ENCODE results near the gene SH3RF3.

SH3RF3 gene

DNA sequence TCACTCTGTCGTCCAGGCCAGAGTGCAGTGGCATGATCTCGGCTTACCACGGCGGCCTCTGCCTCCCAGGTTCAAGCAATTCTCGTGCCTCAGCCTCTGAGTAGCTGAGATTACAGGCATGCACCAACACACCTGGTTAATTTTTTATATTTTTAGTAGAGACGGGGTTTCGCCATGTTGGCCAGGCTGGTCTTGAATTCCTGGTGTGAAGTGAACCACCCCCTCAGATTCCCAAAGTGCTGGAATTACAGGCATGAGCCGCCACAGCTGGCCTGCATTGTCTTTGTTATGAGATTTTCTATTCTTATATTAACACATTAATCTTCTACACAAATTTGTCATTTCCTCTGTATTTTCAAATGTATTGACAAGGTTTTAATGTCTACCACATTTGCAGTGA, 409.5 kb downstream of the SH3RF3 start:
- DNase-seq: no peak

DNA sequence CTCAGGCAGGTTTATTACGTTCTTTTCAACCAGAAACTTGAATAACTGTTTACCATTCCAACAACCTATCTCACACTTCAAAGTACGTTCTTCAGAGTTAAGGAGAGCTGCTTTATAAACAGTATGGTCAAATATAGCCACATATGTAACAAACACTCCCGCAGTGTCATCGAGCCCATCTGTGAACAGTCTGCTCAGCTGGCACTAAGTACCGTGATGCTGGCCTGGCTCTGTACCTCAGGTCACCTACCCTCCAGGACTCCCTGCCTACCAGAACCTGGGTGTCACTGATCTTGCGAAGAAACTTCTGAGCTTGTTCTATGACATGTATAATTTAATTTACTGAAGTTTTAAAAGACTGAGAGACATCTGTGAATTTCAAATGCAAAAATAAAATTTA, 413.4 kb downstream of the SH3RF3 start:
- DNase-seq: no peak

DNA sequence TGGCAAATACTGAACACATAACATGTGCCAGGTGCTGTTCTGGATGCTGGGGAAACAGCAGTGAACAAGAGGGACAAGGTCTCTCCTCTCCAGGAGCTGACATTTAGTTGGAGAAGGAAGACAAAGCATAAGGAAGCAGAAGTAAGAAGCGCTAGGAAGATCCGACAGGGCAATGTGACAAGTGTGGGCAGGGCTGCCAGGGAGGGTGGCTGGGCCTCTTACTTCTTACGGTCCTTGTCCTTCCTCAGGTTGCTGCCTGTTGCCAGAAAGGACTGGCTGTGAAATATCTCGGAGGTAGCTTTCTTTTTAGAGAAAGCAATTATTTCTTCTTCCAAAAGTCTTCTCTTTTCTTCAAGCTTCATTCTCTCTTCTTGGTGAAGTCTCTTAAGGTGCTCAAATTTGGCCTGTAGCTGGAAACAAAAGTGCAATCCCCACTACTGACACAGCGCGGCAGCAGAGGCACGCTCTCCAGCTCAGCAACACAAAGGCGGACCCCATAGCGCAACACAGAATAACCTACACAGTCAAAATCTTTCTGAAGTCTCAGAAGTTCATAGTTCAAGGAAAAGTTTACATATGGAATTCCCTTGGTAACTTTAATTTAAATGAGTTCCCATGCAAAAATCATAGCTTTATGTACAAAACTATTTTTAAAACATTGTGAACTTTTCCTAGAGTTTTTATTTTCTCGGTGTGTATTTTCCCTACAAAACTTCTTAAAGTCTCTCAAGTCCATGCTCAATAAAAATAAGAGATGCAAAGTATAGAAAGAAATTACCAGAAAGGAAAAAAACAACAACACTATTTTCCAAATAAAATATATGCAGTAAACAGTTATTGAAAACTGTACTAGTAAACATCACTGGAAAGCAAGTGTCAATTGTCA, 417.1 kb downstream of the SH3RF3 start:
- peak; percentile 70 for DNase-seq

DNA sequence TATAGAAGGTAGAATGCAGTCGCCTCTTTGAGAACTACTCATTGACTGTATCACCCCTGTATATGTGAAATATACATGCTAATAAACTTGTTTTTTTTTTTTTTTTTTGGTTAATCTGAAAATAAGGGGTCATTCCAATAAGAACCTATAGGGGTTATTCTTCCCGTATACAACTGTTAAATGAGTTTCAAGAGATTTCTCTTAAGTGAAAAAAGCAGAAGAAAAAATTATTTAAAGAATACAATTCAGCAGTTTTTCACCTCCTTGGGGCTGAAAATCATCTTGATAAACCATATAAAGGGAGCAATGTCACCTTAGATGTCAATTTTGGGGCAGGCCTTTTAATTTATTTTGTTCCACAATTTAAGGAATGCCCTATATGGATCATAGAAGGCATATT, 418.3 kb downstream of the SH3RF3 start:
- no peak for DNase-seq

DNA sequence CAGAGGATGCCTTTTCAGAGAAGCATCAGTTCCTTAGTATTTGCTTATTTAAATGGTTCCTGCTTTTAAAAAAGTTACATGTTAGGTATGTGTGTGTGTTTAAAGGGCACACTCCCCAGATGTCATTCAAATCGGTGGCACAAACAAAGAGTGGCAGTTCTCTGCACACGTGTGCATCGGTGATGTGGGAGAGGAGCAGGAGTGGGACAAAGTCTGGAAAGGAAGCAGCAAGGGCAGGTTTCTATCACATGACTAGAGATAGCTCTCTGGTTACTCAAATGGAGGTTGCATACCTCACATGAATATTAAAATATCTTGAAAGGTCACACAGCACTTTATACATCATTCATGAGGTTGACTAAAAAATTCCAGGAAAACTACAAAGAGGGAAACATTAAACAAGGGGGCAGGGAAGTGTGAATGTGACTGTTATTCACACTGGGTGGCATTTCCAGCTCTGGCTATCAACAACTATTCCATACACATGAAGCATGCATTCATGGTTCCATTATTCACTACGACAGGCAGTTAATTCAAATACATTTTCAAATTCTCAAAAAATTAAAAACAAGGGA, 420.1 kb downstream of the SH3RF3 start:
- DNase-seq: no peak

Measured in OCI-M1 (cell line).